ENCODE data around the gene FOXO6.

FOXO6 gene

DNA sequence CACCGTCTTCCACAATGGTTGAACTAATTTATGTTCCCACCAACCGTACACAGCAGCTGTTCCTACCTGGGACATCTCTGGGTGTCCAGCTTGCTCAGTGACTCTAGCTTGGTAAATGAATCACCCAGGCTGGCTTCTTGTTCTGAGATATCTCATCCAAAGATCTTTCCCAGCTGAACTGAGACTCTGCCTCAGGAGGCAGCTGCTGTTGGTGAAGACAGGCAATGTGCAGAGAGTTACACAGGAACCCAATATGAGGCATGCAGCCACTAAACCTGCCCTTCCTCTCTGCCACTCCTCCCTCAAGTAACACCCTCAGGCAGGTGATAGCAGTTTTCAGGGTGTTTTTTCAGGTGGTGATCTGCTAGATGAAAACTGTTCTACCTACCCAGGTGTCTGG is 14.0 kb upstream of the FOXO6 start:
- Histone ChIP-seq H3K4me3 (no peak overlapping the region), H3K27ac (no peak overlapping the region)

DNA sequence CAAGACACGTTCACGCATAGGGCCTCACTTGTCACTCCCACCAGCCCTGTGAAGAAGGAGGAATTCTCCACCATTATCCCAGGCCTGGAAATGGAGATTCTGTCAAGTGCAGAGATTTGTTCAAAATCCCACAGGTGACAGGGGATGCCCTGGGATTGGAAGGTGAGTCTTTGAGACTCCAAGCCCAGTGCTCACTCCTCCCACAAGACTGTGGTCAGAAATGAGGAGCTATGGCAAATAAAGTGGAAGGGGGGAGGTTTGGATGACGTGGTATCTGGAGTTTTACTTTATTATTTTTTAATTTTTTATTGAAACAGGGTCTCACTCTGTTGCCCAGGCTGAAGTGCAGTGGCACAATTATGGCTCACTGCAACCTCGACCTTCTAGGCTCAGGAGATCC is 12.8 kb upstream of the FOXO6 start:
- H3K27ac ChIP-seq: no peak overlapping the region
- H3K4me3 ChIP-seq: no peak overlapping the region

DNA sequence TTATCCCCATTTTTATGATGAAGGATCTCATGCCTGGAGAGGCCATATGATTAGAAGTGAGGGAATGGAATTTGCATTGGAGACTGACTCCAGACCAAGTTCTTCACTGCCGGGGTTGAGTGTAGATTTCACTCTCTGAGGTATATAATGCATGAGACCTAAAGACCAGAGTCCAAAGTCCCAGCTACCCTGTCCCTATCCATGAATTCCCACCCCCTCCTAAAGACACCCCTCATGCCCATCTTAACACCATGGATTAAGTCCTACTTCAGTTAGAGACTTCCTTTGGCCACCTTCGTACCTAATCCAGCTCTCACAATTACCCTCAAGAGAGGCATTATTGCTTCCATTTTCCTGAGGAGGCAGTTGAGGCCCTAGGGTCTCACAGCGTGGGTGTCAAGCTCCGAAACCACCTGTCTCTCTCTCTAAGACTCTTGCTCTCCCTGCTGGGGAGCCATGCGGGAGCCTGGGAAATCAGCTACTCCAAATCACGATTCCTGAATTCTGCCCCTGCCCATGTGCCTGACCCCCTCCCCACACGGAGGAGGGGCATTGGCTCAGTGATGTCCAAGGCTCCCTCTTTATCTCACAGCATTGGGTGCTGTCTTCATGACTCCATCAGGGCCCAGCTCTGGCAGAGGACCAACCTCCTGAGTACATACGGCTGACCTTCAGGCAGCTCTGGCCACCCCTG is 11.7 kb upstream of the FOXO6 start:
- H3K27ac ChIP-seq: no peak overlapping the region
- no peak overlapping the region for H3K4me3 ChIP-seq

DNA sequence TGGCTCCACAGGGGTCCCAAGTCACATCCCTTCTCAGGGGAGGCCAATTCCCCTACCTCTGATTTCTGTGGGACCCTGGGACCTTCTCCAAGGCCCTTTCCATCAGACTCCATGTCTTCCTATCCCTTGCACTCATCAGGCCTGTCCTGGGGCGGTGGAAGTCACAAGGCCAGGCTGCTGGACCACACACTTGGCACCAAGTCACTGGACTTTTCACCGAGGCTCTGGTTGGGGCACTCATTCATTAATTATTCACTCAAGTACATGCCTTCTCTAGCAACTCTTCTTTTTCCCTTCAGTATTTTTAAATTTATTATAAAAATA is 11.2 kb upstream of the FOXO6 start:
- no peak overlapping the region for H3K27ac ChIP-seq

DNA sequence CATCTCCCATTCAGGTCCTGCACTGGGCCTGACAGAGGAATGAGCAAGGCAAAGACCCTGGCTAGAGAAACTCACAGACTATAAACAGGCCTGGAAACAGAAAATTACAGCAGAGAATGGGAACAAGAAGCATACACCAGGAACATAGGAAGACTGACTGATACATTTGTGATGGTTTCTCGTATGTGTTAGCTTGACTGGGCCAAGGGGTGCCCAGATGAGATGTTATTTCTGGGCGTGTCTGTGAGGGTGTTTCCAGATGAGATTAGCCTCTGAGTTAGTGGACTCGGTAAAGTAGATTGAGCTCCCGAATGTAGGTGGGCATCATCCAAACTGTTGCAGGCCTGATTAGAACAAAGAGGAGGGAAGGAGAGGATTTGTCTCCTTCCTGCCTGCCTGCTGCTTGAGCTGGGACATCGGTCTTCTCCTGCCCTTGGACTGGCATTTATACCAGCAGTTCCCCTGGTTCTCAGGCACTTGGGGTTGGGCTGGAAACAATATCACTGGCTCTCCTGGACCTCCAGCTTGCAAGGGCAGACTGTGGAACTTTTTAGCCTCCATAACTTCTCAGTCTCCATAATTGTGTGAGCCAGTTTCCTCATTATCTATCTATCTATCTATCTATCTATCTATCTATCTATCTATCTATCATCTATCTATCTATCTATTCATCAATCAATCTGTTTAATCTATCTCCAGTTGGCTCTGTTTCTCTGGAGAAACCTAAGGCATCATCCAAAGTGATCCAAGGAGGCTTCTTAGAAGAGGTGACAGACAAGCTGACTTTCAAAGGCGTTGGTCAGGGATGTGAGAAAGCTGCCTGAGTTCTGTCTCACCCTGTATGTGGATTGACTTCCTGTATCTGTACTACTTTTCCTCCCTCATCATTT is 9.7 kb upstream of the FOXO6 start:
- Histone ChIP-seq H3K4me3 (no peak overlapping the region), H3K27ac (no peak overlapping the region)

More for the DNA sequence above, 11.2 kb upstream of the FOXO6 start:
- no peak overlapping the region for H3K4me3 ChIP-seq

DNA sequence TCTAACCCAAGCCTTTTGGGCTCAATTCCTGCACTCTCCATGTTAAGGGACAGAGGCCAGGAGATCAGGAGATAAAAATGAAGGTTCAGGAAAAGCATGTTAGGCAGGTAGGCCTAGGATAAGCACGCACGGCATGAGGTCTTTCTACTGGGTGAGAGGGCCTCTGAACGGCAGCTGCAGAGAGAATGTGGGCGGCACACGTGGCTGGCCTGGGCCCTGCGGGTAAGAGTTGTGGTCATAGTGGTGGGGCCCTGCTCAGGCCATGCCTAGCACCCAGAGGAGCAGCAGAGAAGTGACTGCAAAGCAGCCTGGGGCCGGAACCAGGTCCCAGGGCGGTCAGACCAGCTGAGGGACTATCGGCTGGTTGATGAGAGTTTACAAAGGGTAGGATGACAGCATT is 7.5 kb upstream of the FOXO6 start:
- Histone ChIP-seq H3K4me3 (no peak overlapping the region), H3K27ac (no peak overlapping the region)

DNA sequence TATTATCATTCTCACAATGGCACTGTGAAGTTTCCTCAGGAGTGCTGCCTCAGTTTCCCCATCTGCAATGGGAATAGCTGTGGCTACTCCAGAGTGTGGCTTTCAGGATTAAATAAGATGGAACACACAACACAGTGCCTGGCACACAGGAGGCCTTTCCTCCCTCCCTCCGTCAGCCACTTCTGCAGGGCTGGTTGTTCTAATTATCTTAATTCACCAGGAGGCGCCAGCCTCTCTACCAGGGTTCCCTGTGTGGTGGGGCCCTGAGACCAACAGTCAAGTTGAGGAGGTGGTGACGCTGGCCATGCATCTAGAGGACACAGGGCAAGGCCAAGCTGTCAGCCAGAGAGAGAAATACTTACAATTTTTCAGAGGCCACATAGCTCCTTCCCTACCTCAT is 6.3 kb upstream of the FOXO6 start:
- H3K4me3 ChIP-seq: no peak overlapping the region
- H3K27ac ChIP-seq: no peak overlapping the region

DNA sequence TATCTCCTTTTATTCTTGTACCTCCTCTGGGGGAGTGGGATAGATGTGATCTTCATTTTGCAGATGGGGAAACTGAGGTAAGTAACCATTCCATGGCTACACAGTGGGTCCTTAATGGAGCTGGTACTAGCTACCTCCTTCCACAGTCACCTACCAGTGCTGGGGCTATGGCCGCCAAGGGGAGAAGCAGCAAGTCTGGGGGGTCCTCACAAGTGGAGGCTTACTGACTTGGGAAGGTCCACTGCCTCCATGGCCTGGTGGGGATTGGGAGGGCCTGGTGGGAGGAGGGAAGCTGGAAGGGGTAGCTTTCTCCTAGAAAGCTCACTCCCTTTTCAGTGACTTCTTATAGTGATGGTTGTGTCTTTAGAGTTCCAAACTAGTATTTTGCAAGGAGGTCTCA is 5.9 kb upstream of the FOXO6 start:
- Histone ChIP-seq H3K4me3 (no peak overlapping the region), H3K27ac (no peak overlapping the region)

DNA sequence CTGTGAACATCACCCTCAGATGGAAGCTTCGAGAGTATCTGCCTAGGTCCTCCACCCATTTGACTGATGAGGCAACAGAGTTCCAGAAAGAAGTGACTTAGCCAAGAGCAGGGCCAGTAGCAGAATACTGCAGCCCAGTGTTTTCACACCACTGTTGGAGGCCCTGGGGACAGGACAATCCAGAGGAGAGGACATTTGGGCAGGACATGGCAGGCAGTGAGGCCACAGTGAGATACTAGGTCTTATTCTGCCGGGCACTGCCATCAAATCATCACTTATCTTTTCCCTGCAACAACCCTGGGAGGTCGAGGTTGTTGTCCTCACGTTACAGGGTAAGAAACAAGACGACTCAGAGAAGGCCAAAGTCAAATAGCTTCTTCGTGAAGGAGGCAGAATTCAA is 5.5 kb upstream of the FOXO6 start:
- Histone ChIP-seq H3K27ac (no peak overlapping the region), H3K4me3 (no peak overlapping the region)

DNA sequence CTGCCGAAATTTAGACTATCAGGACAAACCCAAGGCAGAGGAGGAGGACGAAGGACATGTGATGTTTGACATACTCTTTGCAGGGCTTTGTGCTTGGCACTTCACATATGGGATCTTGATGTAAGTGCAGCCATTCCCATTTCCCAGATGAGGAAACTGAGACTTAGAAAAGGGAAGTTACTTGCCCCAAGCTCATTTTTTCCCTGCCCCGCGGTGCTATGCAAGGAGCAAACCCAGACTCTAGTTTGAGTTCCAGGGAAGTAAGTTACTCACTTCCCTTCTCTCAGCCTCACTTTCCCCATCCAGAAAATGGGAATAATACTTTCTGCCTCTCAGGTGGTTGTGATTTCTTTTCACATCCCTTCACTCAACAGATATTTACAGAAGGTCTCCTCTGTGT is 4.5 kb upstream of the FOXO6 start:
- no peak overlapping the region for H3K27ac ChIP-seq

DNA sequence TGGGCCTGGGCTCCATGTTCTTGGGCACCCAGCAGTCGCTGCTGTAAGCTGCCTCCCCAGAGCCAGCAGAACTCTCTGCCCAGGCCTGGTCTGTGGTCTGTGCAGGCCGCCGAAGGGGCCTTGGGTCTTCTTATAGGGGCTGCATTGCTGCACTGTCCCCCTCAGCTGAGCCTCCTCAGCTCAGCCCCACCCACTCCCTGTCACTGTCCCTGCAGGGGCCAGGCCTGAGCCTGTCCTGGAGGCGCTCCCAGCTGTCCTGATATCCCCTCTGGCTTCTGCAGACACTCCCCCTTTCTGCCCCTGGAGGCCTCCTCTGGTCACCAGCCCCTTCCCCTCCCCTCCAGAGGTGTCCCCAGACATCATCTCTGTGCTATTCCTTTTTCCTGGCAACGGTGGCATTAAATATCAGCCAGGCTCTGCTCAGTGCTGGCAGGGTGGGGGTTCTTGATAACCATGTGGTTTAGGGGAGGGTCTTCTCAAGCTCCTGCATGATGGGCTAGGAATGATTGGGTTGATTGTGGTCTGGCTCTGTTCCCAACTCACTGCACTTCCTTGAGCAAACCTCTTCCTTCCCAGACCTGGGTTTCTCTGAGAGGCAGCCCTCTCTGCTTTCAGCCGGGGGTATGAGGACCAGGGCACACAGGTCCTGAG is 3.7 kb upstream of the FOXO6 start:
- H3K4me3 ChIP-seq: no peak overlapping the region

More for the DNA sequence above, 4.5 kb upstream of the FOXO6 start:
- H3K4me3 ChIP-seq: no peak overlapping the region

DNA sequence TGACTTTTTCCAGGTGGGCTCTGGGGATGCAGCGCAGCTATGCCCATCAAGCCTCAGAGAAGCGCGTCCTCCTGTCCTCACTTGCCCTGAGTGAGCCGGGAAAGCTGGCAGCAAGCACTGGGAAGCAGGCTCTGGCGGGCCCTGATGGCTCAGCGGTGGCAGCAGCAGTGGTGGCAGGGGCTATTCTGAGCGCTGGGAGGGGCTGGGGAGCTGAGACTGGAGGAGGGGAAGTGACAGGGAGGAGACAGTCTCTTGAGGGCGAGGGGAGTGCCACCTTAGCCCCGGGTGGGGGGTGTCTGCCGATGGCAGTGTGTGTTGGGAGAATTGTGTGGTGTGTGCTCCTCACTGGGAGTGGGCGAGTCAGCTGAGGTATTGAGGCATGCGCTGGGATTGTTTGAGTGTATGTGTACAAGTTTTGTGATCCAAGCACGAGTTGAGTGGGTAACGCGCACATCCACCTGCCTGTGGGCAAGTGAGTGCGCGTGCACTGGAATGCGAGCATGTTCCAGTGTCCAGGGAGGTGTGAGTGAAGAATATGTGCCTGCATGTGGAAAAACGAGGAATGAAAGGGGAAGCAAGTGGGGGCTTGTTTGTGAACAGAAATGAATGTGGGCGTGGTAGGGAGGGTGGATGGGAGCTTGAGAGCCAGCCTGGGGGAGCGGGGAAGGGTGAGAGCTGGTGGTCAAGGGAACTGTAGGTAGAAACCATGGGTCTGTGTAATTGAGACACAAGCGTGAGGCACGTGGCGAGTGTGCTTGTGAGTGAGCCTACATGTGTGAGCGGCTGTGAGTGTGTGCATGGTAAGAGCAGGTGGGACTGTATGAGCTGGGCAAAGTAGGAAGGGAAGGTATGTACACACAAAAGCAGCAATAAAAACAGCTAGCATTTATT is 2.9 kb upstream of the FOXO6 start:
- Histone ChIP-seq H3K27ac (peak overlapping the region in 6 of 21 experiments; percentile 1 to 79 (median 26)), H3K4me3 (no peak overlapping the region)

More for the DNA sequence above, 3.7 kb upstream of the FOXO6 start:
- peak overlapping the region in 4 of 21 experiments; percentile 23 to 79 (median 32) for H3K27ac ChIP-seq

DNA sequence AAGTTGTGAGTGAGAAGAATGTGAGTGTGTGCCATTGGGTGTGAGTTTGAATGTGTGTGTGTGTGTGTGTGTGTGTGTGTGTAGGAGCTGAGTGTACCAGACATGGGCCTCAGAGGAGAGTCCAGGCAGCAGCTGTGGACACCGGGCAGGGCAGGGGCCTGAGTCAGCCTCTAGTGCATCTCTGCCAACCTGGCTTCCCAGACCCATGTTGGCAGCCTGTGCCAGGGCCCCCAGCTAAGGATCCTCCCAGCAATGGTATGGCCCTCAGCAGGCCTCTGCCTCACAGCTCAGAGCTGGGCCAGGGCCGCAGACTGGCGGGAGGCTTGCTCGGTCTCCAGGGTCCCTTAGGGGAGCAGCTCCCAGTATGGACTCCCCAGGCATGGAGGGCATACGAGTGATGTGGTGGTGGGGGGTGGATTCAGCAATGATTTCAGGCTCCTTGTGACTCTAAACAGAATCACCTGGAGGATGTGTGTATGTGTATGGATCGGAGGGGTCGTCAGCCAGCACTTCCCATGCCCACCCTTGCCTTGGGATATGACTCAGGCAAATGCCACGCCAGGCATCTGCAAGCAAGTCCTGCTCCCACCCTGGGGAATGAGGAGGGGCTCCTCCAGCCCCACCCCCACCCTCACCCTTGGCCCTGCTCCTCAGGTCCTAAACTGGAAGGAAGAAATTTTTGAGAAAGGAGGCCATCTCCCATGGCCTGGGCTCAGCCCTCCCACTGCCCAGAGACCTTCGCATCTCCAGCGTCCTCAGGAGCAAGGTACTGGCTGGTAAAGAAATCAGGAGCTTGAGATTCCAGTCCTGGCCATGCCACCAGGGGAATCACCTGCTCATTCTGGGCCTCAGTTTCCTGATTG is 1.8 kb upstream of the FOXO6 start:
- peak overlapping the region in 6 of 21 experiments; percentile 1 to 79 (median 11) for H3K27ac ChIP-seq
- no peak overlapping the region for H3K4me3 ChIP-seq

DNA sequence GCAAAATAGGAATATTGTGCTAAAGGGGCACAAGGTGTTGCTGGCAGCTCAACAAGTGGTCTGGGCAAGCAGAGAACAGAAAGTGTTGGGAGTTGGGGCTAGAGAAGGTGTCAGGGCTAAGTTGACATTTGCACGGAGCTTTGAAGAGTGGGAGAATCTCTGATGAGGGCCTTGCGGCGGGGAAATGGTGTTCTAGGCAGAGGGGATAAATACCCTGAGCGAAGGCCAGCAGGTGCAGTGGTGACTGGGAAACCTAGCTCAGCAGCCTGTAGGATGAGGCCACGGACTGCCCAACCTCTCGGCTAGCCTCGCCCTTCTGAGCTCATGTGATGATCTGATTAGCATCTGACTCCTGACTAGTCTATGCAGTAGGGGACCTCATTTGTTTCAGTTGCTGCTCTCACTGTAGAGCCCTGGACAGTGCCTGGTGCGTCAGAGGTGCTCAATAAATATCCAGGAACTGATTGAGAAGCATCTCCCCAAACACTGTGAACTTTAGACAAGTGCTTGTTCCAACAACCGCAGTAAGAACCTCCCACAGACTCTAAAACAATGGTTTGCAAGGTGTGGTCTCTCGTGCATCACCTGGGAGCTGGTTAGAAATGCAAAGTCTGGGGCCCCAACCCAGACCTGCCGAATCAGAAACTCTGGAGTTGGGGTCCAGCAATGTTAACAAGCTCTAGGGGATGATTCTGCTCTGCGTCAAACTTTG is 1.0 kb upstream of the FOXO6 start:
- Histone ChIP-seq H3K4me3 (peak overlapping the region in 3 of 7 experiments; percentile 62 to 63 (median 62)), H3K27ac (peak overlapping the region in 8 of 21 experiments; percentile 2 to 79 (median 65))

DNA sequence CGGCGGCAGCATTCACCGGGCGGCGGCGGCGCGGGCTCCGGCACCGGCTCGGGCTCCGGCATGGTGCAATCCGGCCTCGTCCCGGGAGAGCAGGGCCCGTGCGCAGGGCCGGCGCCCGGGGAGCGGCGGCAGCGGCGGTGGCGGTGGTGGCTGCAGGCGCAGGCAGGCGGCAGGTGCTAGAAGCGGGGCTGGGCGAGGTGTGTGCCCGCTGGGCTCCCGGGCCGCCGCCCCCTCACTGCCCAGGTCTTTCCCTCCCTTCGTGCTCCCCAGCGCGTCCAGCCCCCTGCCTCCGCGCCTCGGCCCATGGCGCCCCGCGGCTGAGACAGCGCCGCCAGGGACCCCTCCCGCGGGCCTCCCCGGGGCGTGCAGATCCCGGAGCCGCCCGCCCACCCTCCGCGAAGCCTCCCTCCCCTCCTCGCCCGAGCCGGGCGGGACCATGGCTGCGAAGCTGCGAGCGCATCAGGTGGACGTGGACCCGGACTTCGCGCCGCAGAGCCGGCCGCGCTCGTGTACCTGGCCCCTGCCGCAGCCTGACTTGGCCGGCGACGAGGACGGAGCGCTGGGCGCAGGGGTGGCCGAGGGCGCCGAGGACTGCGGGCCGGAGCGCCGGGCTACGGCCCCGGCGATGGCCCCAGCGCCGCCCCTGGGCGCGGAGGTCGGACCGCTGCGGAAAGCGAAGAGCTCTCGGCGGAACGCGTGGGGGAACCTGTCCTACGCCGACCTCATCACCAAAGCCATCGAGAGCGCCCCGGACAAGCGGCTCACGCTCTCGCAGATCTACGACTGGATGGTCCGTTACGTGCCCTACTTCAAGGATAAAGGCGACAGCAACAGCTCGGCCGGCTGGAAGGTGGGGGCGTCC is 492 bp downstream of the FOXO6 start:
- Histone ChIP-seq H3K27ac (peak overlapping the region in 7 of 21 experiments; percentile 4 to 85 (median 24)), H3K4me3 (peak overlapping the region; percentile 33 to 63 (median 62))

DNA sequence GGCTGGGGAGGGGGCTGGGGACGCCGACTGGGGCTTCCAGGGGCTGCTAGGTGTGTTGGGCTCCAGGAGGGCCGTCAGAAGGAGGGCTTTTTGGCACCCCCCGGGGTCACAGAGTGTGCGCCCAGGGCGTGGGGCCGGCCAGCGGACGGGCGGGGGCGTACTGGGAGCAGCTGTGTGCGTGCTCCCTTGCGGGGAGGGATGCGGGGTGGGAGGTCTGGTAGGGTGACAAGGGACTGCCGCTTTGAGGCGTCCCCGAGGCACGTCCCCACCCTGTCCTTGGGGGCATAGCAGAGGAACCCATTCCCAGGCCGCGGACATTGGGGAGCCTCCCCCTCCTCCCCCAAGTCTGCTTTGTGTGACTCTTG is 1.1 kb downstream of the FOXO6 start:
- Histone ChIP-seq H3K27ac (peak overlapping the region in 3 of 21 experiments; percentile 4 to 85 (median 24)), H3K4me3 (peak overlapping the region; percentile 33 to 63 (median 62))
